Natural killer cell treated with Interleukin-12 subunit alpha and Interleukin-12 subunit beta and Interleukin-15 and Interleukin-18, amount 100 ng/mL, for 72 hours (primary cell): ENCODE data around the gene ANKRD44. TPM values are rescaled to one million over a fixed set of nuclear protein-coding genes. Genes with fewer than 3 reads are reported as not detected.
"Not testable (repeated sequence)": the region's sequence is repeated elsewhere in the genome, so short reads cannot be mapped to it uniquely, and the experiment has no call there.

ENCODE experiments used
- ATAC-seq, 2 donors: fragments of 150-1000 bp; cut with Tn5 transposase in 1 of 2; sonication (Bioruptor Pico), chemical (Tn5 transposase) in 1 of 2; 2 replicates each; pipeline ENCODE4 v1.10.0; 2021
- DNase-seq: peaks from one replicate; pipeline ENCODE4 v3.0.0; 2022; ENCODE audit warnings: low spot score
- H3K27ac Mint-ChIP-seq, 2 donors: 1 replicate in 1 of 2; 2 replicates in 1 of 2; pipeline ENCODE4 v1.8.0; 2022; ENCODE audit warnings: mixed read lengths in 2 of 2, mild to moderate bottlenecking in 1 of 2, moderate library complexity in 1 of 2
- H3K27me3 Mint-ChIP-seq, 2 donors: 1 replicate in 1 of 2; 2 replicates in 1 of 2; pipeline ENCODE4 v1.8.0; 2022; ENCODE audit warnings: mixed read lengths in 2 of 2
- H3K36me3 Mint-ChIP-seq: one replicate; pipeline ENCODE4 v1.8.0; 2022; ENCODE audit warnings: mixed read lengths
- H3K4me1 Mint-ChIP-seq, 2 donors: 1 replicate in 1 of 2; 2 replicates in 1 of 2; pipeline ENCODE4 v1.8.0; 2022; ENCODE audit warnings: low read depth in 2 of 2, mixed read lengths in 2 of 2, mild to moderate bottlenecking in 1 of 2
- H3K4me3 Mint-ChIP-seq: one replicate; pipeline ENCODE4 v1.8.0; 2022; ENCODE audit warnings: mixed read lengths
- H3K9me3 Mint-ChIP-seq: 2 replicates; pipeline ENCODE4 v1.8.0; 2022; ENCODE audit warnings: mixed read lengths
- total RNA-seq, 2 donors: library from RNA; stranded (reverse); gene quantifications; one replicate each; pipeline ENCODE4 v1.2.3, GENCODE V29; 2022

Gene ANKRD44
- total RNA-seq, 2 donors from 2014 or later = 307 to 413 TPM

DNA sequence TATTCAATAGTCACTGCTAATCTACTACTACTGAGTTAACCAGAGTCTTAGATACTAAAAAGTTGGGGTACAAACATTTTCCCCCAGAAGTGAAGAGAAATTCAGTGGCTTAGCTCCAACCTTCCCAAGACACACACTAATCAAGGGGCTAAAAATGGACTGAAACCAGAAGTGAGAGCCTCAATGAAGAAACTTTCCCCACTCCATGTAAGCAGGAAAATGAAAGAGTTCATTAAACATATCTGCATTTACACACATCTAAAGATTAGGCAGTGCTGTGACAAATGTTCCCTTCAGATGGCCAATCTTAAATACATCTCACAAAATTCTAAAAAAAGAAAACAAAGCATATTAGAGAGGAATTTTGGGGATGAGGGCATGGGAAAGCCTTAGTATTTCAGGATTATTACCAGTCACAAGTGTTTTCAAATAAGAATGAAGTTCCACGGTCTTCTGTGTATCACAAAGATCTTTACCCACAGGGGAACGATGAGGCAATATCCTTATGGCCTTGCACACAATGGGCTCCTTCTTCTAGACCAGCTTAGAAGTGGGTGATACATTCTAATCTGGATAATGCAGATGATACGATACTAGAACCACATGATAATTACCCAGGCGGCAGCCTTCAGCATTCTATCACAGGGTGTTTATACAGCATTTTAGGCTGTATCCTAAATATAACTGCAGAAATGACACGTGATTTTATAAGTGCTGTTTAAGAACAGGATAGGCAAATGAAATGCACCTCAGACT, 17.1 kb downstream of the ANKRD44 start:
- DNase-seq (peak; percentile 74), ATAC-seq (peak; percentile 82 to 86)
- H3K27ac Mint-ChIP-seq = peak overlapping the region; percentile 99 to 100
- H3K4me3 Mint-ChIP-seq = peak overlapping the region; percentile 95
- H3K36me3 Mint-ChIP-seq = peaks cover 42% of the 10 kb centered on the region
- peaks cover 80 to 87% of the 10 kb centered on the region in 2 donors for H3K4me1 Mint-ChIP-seq
- H3K9me3 Mint-ChIP-seq = peaks cover 3% of the 10 kb centered on the region
- no peaks in the 10 kb centered on the region for H3K27me3 Mint-ChIP-seq

DNA sequence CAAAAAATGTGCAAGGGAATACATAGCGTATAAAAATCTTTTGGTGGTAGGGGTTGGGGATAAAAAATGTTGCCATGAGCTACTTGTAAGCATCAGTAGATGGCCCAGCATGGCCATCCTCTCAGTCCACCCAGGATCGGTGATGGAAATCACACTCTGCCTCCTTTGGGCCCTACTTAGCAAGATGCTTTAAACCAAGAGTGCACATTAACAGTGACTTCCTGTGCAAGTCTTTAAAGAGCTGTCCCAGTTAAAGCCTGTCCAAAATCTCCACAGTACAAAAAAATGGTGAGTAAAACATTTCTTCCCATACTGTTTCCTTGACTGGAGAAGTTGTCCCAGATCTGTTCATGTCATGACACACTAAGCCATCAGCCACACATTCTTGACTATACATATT, 18.0 kb downstream of the ANKRD44 start:
- peaks cover 39% of the 10 kb centered on the region for H3K36me3 Mint-ChIP-seq
- DNase-seq (no peak), ATAC-seq (peak; percentile 50 to 52)
- H3K4me1 Mint-ChIP-seq = peaks cover 77 to 87% of the 10 kb centered on the region in 2 donors
- H3K27ac Mint-ChIP-seq = peak overlapping the region; percentile 99 to 100
- peak overlapping the region; percentile 95 for H3K4me3 Mint-ChIP-seq
- peaks cover 3% of the 10 kb centered on the region for H3K9me3 Mint-ChIP-seq
- no peaks in the 10 kb centered on the region for H3K27me3 Mint-ChIP-seq

- Mint-ChIP-seq H3K4me3 (peak overlapping the region; percentile 78), H3K27ac (peak overlapping the region; percentile 94 to 99), H3K4me1 (peaks cover 65 to 74% of the 10 kb centered on the region in 2 donors), H3K36me3 (peaks cover 26% of the 10 kb centered on the region)
- H3K9me3 Mint-ChIP-seq, H3K27me3 Mint-ChIP-seq, DNase-seq: not testable (repeated sequence)
- peak in 1 of 2 donors; percentile 21 for ATAC-seq
These were observed 23.0 kb downstream of the ANKRD44 start for GRCh38 chr2:197287596-197287932.

GRCh38 chr2:197286805-197287595, 23.6 kb downstream of the ANKRD44 start:
- H3K4me3 Mint-ChIP-seq = peak overlapping the region; percentile 78
- DNase-seq (no peak), ATAC-seq (peak; percentile 91 to 95)
- peak overlapping the region; percentile 94 to 99 for H3K27ac Mint-ChIP-seq
- peaks cover 3% of the 10 kb centered on the region for H3K9me3 Mint-ChIP-seq
- no peaks in the 10 kb centered on the region for H3K27me3 Mint-ChIP-seq
- peaks cover 63 to 74% of the 10 kb centered on the region in 2 donors for H3K4me1 Mint-ChIP-seq
- H3K36me3 Mint-ChIP-seq = peaks cover 21% of the 10 kb centered on the region

GRCh38 chr2:197285361-197285760, 25.2 kb downstream of the ANKRD44 start:
- Mint-ChIP-seq H3K9me3 (no peaks in the 10 kb centered on the region), H3K4me1 (peaks cover 69 to 83% of the 10 kb centered on the region in 2 donors), H3K27ac (peak overlapping the region; percentile 94 to 99), H3K36me3 (peaks cover 14% of the 10 kb centered on the region), H3K27me3 (no peaks in the 10 kb centered on the region), H3K4me3 (peak overlapping the region; percentile 21)
- ATAC-seq = no peak
- DNase-seq = no peak

DNA sequence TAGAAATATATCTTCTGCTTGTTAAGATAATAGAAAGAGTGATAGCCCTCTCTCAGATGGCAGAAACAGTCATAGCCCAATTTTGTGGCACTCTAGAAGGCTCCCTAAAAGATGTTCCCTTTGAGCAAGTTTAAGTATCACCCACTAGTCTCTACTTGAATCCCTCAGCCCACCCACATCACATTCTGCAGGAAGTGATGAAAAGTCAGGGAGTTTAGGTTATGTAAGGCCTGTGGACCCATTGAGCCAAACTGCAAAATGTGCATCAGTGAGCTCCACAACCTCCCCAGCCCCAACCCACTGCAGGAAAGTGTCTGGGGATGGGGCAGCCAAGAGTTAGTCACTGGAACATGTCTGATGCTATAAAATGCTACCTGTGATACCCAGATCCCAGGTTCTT, 25.6 kb downstream of the ANKRD44 start:
- ATAC-seq = no peak
- H3K4me3 Mint-ChIP-seq = peak overlapping the region; percentile 21
- peak overlapping the region; percentile 94 to 99 for H3K27ac Mint-ChIP-seq
- H3K36me3 Mint-ChIP-seq = peaks cover 14% of the 10 kb centered on the region
- H3K9me3 Mint-ChIP-seq = no peaks in the 10 kb centered on the region
- no peaks in the 10 kb centered on the region for H3K27me3 Mint-ChIP-seq
- DNase-seq = no peak
- H3K4me1 Mint-ChIP-seq = peaks cover 69 to 83% of the 10 kb centered on the region in 2 donors

- ATAC-seq (no peak), DNase-seq (no peak)
- peak overlapping the region; percentile 80 to 92 for H3K27ac Mint-ChIP-seq
- H3K36me3 Mint-ChIP-seq = peaks cover 9% of the 10 kb centered on the region
- peaks cover 75 to 79% of the 10 kb centered on the region in 2 donors for H3K4me1 Mint-ChIP-seq
- H3K27me3 Mint-ChIP-seq = no peaks in the 10 kb centered on the region
- H3K9me3 Mint-ChIP-seq = peaks cover 5% of the 10 kb centered on the region
- H3K4me3 Mint-ChIP-seq = peak overlapping the region; percentile 55
These were observed 29.2 kb downstream of the ANKRD44 start for GRCh38 chr2:197281421-197281820.

GRCh38 chr2:197280015-197280702, 30.4 kb downstream of the ANKRD44 start:
- peaks cover 72 to 77% of the 10 kb centered on the region in 2 donors for H3K4me1 Mint-ChIP-seq
- H3K4me3 Mint-ChIP-seq = peak overlapping the region; percentile 70
- ATAC-seq = no peak
- H3K27ac Mint-ChIP-seq = peak overlapping the region; percentile 80 to 92
- no peak for DNase-seq
- no peaks in the 10 kb centered on the region for H3K27me3 Mint-ChIP-seq
- peaks cover 9% of the 10 kb centered on the region for H3K36me3 Mint-ChIP-seq
- peaks cover 5% of the 10 kb centered on the region for H3K9me3 Mint-ChIP-seq

DNA sequence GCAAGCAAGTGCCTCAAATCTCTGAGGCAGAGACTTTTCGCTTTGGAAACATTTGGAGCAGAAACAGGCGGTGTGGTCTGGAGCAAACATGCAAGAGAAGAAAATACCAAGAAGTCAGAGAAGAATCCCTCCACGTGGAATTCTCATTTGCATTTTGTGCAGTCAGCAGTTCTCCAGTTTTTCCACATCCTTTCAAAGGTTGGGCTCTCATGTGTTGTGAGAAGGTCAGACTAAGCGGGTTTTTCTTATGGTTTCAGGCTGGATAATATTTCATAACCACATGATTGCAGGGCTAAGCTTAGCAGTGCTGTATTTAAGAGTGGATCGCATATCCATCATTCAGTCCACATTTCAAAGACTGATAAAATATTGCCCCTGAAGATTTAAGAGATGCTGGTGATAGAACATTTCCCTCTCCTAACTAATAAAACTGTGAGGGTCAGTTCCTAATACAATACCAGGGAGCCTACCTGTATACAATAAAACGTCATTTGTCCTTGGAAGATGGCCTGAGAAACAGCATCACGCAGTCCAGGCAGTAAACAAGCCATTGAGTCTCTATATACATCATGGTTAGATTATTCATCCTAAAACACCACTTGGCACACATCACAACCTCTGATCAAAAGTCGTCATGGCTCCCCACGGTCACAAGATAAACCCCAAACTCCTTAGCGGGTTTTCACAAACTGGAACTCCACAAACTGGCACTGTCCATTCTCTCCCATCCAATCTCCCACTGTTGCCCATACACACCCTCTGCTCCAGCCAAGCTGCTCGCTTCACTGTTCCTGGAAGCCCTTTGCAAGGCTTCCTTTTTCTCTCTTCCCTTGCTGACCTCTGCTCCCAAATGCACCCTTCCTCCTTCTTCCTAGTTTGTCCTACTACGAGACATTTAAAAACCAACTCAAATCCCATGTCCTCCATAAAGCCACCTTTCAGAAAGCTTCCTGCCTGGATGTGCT, 31.5 kb downstream of the ANKRD44 start:
- H3K9me3 Mint-ChIP-seq = peaks cover 5% of the 10 kb centered on the region
- H3K27me3 Mint-ChIP-seq = no peaks in the 10 kb centered on the region

GRCh38 chr2:197277794-197278193, 32.8 kb downstream of the ANKRD44 start:
- ATAC-seq (no peak), DNase-seq (no peak)
- Mint-ChIP-seq H3K9me3 (peaks cover 5% of the 10 kb centered on the region), H3K27ac (peak overlapping the region; percentile 80 to 92), H3K4me1 (peaks cover 71 to 78% of the 10 kb centered on the region in 2 donors), H3K36me3 (peaks cover 15% of the 10 kb centered on the region), H3K27me3 (no peaks in the 10 kb centered on the region), H3K4me3 (peak overlapping the region; percentile 37)

More for the DNA sequence above, 31.5 kb downstream of the ANKRD44 start:
- H3K4me1 Mint-ChIP-seq = peaks cover 70 to 77% of the 10 kb centered on the region in 2 donors
- peaks cover 15% of the 10 kb centered on the region for H3K36me3 Mint-ChIP-seq
- peak overlapping the region; percentile 70 for H3K4me3 Mint-ChIP-seq
- ATAC-seq = peak in 1 of 2 donors; percentile 42
- DNase-seq = no peak
- H3K27ac Mint-ChIP-seq = peak overlapping the region; percentile 80 to 92

GRCh38 chr2:197276156-197276555, 34.4 kb downstream of the ANKRD44 start:
- peak overlapping the region; percentile 71 to 76 for H3K27ac Mint-ChIP-seq
- ATAC-seq (no peak), DNase-seq (no peak)
- H3K4me3 Mint-ChIP-seq = no peak overlapping the region
- H3K9me3 Mint-ChIP-seq = peaks cover 5% of the 10 kb centered on the region
- no peaks in the 10 kb centered on the region for H3K27me3 Mint-ChIP-seq
- peaks cover 63 to 66% of the 10 kb centered on the region in 2 donors for H3K4me1 Mint-ChIP-seq
- H3K36me3 Mint-ChIP-seq = peaks cover 15% of the 10 kb centered on the region

DNA sequence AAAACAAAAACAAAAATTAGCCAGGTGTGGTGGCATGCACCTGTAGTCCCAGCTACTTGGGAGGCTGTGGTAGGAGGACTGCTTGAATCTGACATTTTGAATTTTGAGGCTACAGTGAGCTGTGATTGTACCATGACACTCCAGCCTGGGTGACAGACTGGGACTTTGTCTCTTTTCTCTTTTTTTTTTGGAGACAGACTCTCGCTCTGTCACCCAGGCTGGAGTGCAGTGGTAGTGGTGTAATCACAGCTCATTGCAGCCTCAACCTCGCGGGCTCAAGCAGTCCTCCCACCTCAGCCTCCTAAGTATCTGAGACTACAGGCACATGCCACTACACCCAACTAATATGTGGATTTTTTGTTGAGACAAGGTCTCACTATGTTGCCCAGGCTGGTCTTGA, 35.6 kb downstream of the ANKRD44 start:
- Mint-ChIP-seq H3K27ac (peak overlapping the region; percentile 76), H3K4me1 (peaks cover 61 to 66% of the 10 kb centered on the region in 2 donors)
- peak; percentile 52 to 71 for ATAC-seq

More for the DNA sequence above, 35.6 kb downstream of the ANKRD44 start:
- no peak for DNase-seq
- Mint-ChIP-seq H3K9me3 (peaks cover 5% of the 10 kb centered on the region), H3K4me3 (no peak overlapping the region), H3K36me3 (peaks cover 10% of the 10 kb centered on the region), H3K27me3 (no peaks in the 10 kb centered on the region)
